HL-60 (cell line): ENCODE data around the gene HYDIN.

Experiments used
- DNase-seq, 2 experiments: peaks; one replicate each; pipeline ENCODE4 v3.0.0-alpha.2; 2010 to 2020; ENCODE audit warnings: low read depth in 1 of 2, low spot score in 1 of 2
- H3K27ac ChIP-seq: fragments of 250-450 bp; sonication (Bioruptor Pico); replicated peaks from 2 replicates; pipeline ENCODE4 v1.5.1; 2020; ENCODE audit warnings: mild to moderate bottlenecking, moderate library complexity
- H3K27me3 ChIP-seq: fragments of 250-450 bp; sonication (Bioruptor Pico); 2 replicates; pipeline ENCODE4 v1.5.1; 2021; ENCODE audit warnings: mild to moderate bottlenecking, moderate library complexity; ENCODE audit not compliant: insufficient read depth, poor library complexity, severe bottlenecking
- H3K4me3 ChIP-seq: replicated peaks from 2 replicates; pipeline ENCODE4 v1.5.1; 2011; ENCODE audit warnings: mild to moderate bottlenecking, control low read depth, low read length; ENCODE audit not compliant: insufficient read depth
- CTCF ChIP-seq: IDR thresholded peaks from one replicate; pipeline ENCODE4 v1.5.1; 2011; ENCODE audit warnings: low read length, control low read depth, inconsistent platforms; ENCODE audit not compliant: insufficient read depth
- GABPA ChIP-seq: IDR thresholded peaks from 2 replicates; pipeline ENCODE4 v1.6.1; 2012; ENCODE audit warnings: low read depth
- POLR2AphosphoS5 ChIP-seq: IDR thresholded peaks from 2 replicates; pipeline ENCODE4 v1.6.1; 2012; ENCODE audit warnings: low read depth
- REST ChIP-seq: IDR thresholded peaks from 2 replicates; pipeline ENCODE4 v1.6.1; 2012; ENCODE audit warnings: low read depth; ENCODE audit not compliant: insufficient replicate concordance
- SPI1 ChIP-seq: IDR thresholded peaks from 2 replicates; pipeline ENCODE4 v1.6.1; 2012; ENCODE audit warnings: low read depth, mild to moderate bottlenecking, borderline replicate concordance

Gene HYDIN

GRCh38 chr16:71260995-71261394, 30.5 kb upstream of the HYDIN start:
- H3K27ac ChIP-seq = no peak overlapping the region
- TF ChIP-seq POLR2AphosphoS5 (no peak), REST (no peak), GABPA (no peak), CTCF (no peak), SPI1 (no peak)
- H3K4me3 ChIP-seq = no peak overlapping the region
- no peak for DNase-seq
- no peaks in the 10 kb centered on the region for H3K27me3 ChIP-seq

- TF ChIP-seq GABPA (no peak), REST (no peak), POLR2AphosphoS5 (no peak), SPI1 (no peak), CTCF (no peak)
- Histone ChIP-seq H3K27me3 (no peaks in the 10 kb centered on the region), H3K27ac (no peak overlapping the region), H3K4me3 (no peak overlapping the region)
- DNase-seq = no peak
Observed at GRCh38 chr16:71259086-71259485, 28.6 kb upstream of the HYDIN start.

GRCh38 chr16:71258372-71258771, 27.9 kb upstream of the HYDIN start:
- Histone ChIP-seq H3K27me3 (no peaks in the 10 kb centered on the region), H3K27ac (no peak overlapping the region), H3K4me3 (no peak overlapping the region)
- no peak for DNase-seq
- TF ChIP-seq CTCF = no peak
- TF ChIP-seq REST = no peak
- TF ChIP-seq SPI1 = no peak
- no peak for TF ChIP-seq POLR2AphosphoS5
- no peak for TF ChIP-seq GABPA
